ENCODE results near the gene OR6C76. TPM values are rescaled to one million over a fixed set of nuclear protein-coding genes. Genes with fewer than 3 reads are reported as not detected.

The OR6C76 gene
- total RNA-seq, result not detected in 2 replicates

GRCh38 chr12:55425954-55426353 lies at the start of gene OR6C76:
TSS of gene OR6C76 (plus strand) at chr12:55426254. CDS start at chr12:55426254, 0 bp downstream.

GRCh38 chr12:55400229-55400628 lies 25.8 kb upstream of the OR6C76 start, which contains the start of gene OR6C65:
TSS of gene OR6C65 (plus strand) at chr12:55400529. CDS start at chr12:55400529, 0 bp downstream.

GRCh38 chr12:55443776-55444175 lies 17.7 kb downstream of the OR6C76 start, which contains the start of gene OR6C2:
TSS of gene OR6C2 (plus strand) at chr12:55444076. CDS start at chr12:55452214, 8,138 bp downstream.

GRCh38 chr12:55470088-55470829 lies 44.2 kb downstream of the OR6C76 start, which contains the start of gene OR6C70:
TSS of gene OR6C70 (minus strand) at chr12:55470138. CDS start at chr12:55470138, 0 bp downstream.

Other genes with a start within 250 kb of the OR6C76 start
- gene OR10A7, start 205.2 kb upstream of the OR6C76 start, total RNA-seq, result not detected in 2 replicates
- not detected in 2 replicates for gene OR6C74, start 181.6 kb upstream of the OR6C76 start, total RNA-seq
- not detected in 2 replicates for gene OR6C6, start 129.7 kb upstream of the OR6C76 start, total RNA-seq
- gene OR6C1, start 111.9 kb upstream of the OR6C76 start, total RNA-seq, result not detected in 2 replicates
- gene OR6C3, start 95.5 kb upstream of the OR6C76 start, total RNA-seq, result not detected in 2 replicates
- gene OR6C75, start 63.3 kb upstream of the OR6C76 start, total RNA-seq, result not detected in 2 replicates
- gene OR6C65, start 25.7 kb upstream of the OR6C76 start, total RNA-seq, result not detected in 2 replicates
- gene OR6C2, start 17.8 kb downstream of the OR6C76 start, total RNA-seq, result not detected in 2 replicates
- gene OR6C70, start 43.9 kb downstream of the OR6C76 start, total RNA-seq, result not detected in 2 replicates
- not detected in 2 replicates for gene OR6C68, start 66.1 kb downstream of the OR6C76 start, total RNA-seq
- not detected in 2 replicates for gene OR6C4, start 123.3 kb downstream of the OR6C76 start, total RNA-seq
- gene OR2AP1, start 146.2 kb downstream of the OR6C76 start, total RNA-seq, result not detected in 2 replicates
- not detected in 2 replicates for gene OR10P1, start 210.6 kb downstream of the OR6C76 start, total RNA-seq